Left lung (tissue), 10 donors: ENCODE data around the gene RSAD2. TPM values are rescaled to one million over a fixed set of nuclear protein-coding genes. Genes with fewer than 3 reads are reported as not detected.

Source experiments
- ATAC-seq: fragments of 200-7000 bp; cut with Tn5 transposase; one replicate; pipeline ENCODE4 v1.9.1; 2020; ENCODE audit warnings: moderate library complexity
- DNase-seq, 4 donors: peaks; one replicate each; pipeline ENCODE4 v3.0.0-alpha.2; 2013 to 2020
- H3K27ac ChIP-seq, 2 donors: fragments of 200-600 bp; sonication (generic) in 1 of 2; one replicate each; pipeline versions ENCODE4 v1.5.0 to v1.8.0; 2020 to 2021
- H3K27me3 ChIP-seq, 2 donors: fragments of 200-600 bp; sonication (generic) in 1 of 2; one replicate each; pipeline versions ENCODE4 v1.5.0 to v1.8.0; 2020 to 2021
- H3K36me3 ChIP-seq, 2 donors: fragments of 200-600 bp; sonication (generic) in 1 of 2; one replicate each; pipeline versions ENCODE4 v1.5.0 to v1.8.0; 2020 to 2021
- H3K4me1 ChIP-seq, 2 donors: fragments of 200-600 bp; one replicate each; pipeline ENCODE4 v1.8.0; 2021
- H3K4me3 ChIP-seq, 2 donors: fragments of 200-600 bp; sonication (generic) in 1 of 2; one replicate each; pipeline versions ENCODE4 v1.5.0 to v1.8.0; 2020 to 2021; ENCODE audit warnings: mild to moderate bottlenecking in 1 of 2
- H3K9me3 ChIP-seq, 2 donors: fragments of 200-600 bp; sonication (generic) in 1 of 2; one replicate each; pipeline versions ENCODE4 v1.5.0 to v1.8.0; 2020 to 2021
- intact Hi-C, 2 donors: fragments of 100-400 bp; cut with DNase I; formaldehyde crosslinking; loops; one replicate each; pipeline versions ENCODE4 v1.11.2 to v1.14.2; 2022
- polyA plus RNA-seq, 6 donors: library from polyadenylated mRNA; unstranded; fragments of 120-200 nt; gene quantifications; one replicate each; pipeline ENCODE4 v1.2.1, GENCODE V29; 2013; ENCODE audit not compliant: insufficient read length in 6 of 6
- total RNA-seq, 2 donors: library from RNA; stranded (reverse); fragmentation: NEBNext Ultra II Directional; extraction: Animal tissue kit (Norgen Biotek cat#: 25700); gene quantifications; one replicate each; pipeline ENCODE4 v1.2.1, GENCODE V29; 2021
- TF ChIP-seq, protein P1 (sequence below), 2 donors: fragments of 200-600 bp; sonication (generic) in 1 of 2; IDR thresholded peaks; one replicate each; pipeline versions ENCODE4 v1.5.0 to v1.8.0; 2021; ENCODE audit warnings: antibody characterized with exemption in 2 of 2
- donor health status: DM: no; HTN: yes; CAD: no.
- donor health status: DM: no; HTN: no; CAD: no.

The RSAD2 gene
- total and polyA plus RNA-seq, 8 donors: 3.5 to 23.1 (median 4.8) TPM

GRCh38 chr2:6942848-6943247 is 65.3 kb downstream of the RSAD2 start:
- Histone ChIP-seq H3K9me3 (no peaks in the 10 kb centered on the region), H3K4me1 (peaks cover 0 to 12% of the 10 kb centered on the region in 2 donors), H3K27ac (no peak overlapping the region), H3K36me3 (no peaks in the 10 kb centered on the region), H3K27me3 (no peaks in the 10 kb centered on the region), H3K4me3 (no peak overlapping the region)
- intact Hi-C loops: no loop called here
- ATAC-seq (no peak), DNase-seq (no peak)
- TF ChIP-seq, protein P1, sequence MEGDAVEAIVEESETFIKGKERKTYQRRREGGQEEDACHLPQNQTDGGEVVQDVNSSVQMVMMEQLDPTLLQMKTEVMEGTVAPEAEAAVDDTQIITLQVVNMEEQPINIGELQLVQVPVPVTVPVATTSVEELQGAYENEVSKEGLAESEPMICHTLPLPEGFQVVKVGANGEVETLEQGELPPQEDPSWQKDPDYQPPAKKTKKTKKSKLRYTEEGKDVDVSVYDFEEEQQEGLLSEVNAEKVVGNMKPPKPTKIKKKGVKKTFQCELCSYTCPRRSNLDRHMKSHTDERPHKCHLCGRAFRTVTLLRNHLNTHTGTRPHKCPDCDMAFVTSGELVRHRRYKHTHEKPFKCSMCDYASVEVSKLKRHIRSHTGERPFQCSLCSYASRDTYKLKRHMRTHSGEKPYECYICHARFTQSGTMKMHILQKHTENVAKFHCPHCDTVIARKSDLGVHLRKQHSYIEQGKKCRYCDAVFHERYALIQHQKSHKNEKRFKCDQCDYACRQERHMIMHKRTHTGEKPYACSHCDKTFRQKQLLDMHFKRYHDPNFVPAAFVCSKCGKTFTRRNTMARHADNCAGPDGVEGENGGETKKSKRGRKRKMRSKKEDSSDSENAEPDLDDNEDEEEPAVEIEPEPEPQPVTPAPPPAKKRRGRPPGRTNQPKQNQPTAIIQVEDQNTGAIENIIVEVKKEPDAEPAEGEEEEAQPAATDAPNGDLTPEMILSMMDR (IDR thresholded peaks at IDR 0.05): no peak

DNA sequence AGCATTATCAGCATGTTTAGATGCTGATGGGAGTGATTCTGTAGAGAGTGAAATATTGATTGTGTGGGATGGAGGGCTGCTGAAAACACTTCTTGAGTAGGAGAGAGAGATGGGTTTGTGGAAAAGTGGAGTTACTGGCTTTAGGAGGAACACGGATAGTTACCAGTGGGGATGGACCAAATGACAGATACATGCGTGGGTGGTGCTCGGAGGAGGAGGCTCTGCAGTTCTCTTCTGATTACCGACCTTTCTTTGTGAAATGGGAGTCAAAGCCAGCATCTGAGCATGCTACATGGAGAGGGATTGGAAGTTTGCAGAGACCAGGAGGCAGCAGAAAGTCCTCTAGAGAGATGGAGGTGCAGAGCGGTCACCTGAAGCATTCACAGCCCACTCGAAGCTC is 65.9 kb downstream of the RSAD2 start:
- H3K27ac ChIP-seq: no peak overlapping the region
- DNase-seq (no peak), ATAC-seq (no peak)
- H3K4me1 ChIP-seq: peaks cover 0 to 12% of the 10 kb centered on the region in 2 donors
- H3K36me3 ChIP-seq: no peaks in the 10 kb centered on the region
- intact Hi-C loops: no loop called here
- H3K4me3 ChIP-seq: no peak overlapping the region
- H3K9me3 ChIP-seq: no peaks in the 10 kb centered on the region
- TF ChIP-seq, protein P1 (IDR thresholded peaks at IDR 0.05): no peak
- H3K27me3 ChIP-seq: no peaks in the 10 kb centered on the region

DNA sequence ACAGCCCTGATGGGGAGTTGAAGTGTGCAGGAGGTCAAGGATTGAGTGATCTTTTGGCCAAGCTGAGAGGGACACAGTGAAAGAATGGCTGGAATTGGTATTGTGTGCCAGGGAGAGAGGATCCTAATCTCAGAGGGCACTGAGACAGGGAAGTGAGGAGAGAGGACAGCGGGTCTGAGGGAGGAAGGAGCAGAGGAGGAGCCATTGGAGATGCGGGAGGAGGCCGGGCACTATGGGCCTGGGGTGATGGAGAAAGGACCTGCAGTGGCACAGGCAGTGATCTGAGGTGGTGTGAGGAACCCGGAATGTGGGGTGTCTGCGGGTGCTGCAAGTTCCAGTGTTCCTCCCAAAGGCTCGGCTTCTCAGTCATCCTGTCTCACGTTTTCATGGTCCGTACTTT is 66.4 kb downstream of the RSAD2 start:
- H3K27ac ChIP-seq: no peak overlapping the region
- intact Hi-C loops: no loop called here

DNA sequence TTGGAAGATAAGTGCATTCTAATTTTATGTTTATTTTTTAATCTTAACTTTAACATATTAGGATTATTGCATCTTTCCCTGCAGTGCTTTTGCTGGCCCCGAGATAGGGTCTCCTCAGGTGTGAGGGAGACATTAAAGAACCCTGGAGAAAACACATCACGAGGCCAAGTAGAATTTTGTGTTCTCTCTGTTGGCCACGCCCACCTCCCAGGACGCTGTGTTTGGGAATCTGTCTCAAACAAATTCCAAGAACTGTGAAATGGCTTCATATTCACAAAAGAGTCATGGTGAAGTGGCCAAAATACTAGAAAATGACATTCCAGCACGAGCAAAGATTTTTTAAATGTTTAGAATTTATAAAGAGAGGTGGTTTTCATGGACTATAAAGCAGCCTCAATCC is 67.0 kb downstream of the RSAD2 start:
- Histone ChIP-seq H3K27me3 (no peaks in the 10 kb centered on the region), H3K4me1 (peaks cover 0 to 12% of the 10 kb centered on the region in 2 donors), H3K36me3 (no peaks in the 10 kb centered on the region), H3K9me3 (no peaks in the 10 kb centered on the region), H3K4me3 (no peak overlapping the region), H3K27ac (peak overlapping the region in 1 of 2 donors; percentile 7)
- DNase-seq (no peak), ATAC-seq (no peak)
- intact Hi-C loops: no loop called here
- TF ChIP-seq, protein P1 (IDR thresholded peaks at IDR 0.05): no peak

More for the DNA sequence above, 66.4 kb downstream of the RSAD2 start:
- DNase-seq (no peak), ATAC-seq (no peak)
- TF ChIP-seq, protein P1 (IDR thresholded peaks at IDR 0.05): no peak
- Histone ChIP-seq H3K9me3 (no peaks in the 10 kb centered on the region), H3K4me3 (no peak overlapping the region), H3K27me3 (no peaks in the 10 kb centered on the region), H3K4me1 (peaks cover 0 to 12% of the 10 kb centered on the region in 2 donors), H3K36me3 (no peaks in the 10 kb centered on the region)

GRCh38 chr2:6945087-6945813 is 67.7 kb downstream of the RSAD2 start:
- TF ChIP-seq, protein P1 (IDR thresholded peaks at IDR 0.05): no peak
- intact Hi-C loops: no loop called here
- H3K27me3 ChIP-seq: no peaks in the 10 kb centered on the region
- H3K27ac ChIP-seq: peak overlapping the region in 1 of 2 donors; percentile 7
- no peak overlapping the region for H3K4me3 ChIP-seq
- H3K36me3 ChIP-seq: no peaks in the 10 kb centered on the region
- peaks cover 0 to 12% of the 10 kb centered on the region in 2 donors for H3K4me1 ChIP-seq
- H3K9me3 ChIP-seq: no peaks in the 10 kb centered on the region
- no peak for ATAC-seq
- no peak for DNase-seq
